T-helper 17 cell (primary cell): ENCODE results near the gene OR5B3. TPM values are rescaled to one million over a fixed set of nuclear protein-coding genes. Genes with fewer than 3 reads are reported as not detected.

Experiments
- ATAC-seq: fragments of 150-1000 bp; cut with Tn5 transposase; 2 replicates; pipeline ENCODE4 v1.10.0; 2021; ENCODE audit warnings: mild to moderate bottlenecking, moderate library complexity
- DNase-seq, 3 donors: peaks; one replicate each; pipeline versions ENCODE4 v3.0.0 to v3.0.0-alpha.2; 2020 to 2021
- H3K9me3 ChIP-seq: one replicate; pipeline ENCODE4 v1.7.0; 2013; ENCODE audit warnings: low read length, mild to moderate bottlenecking; ENCODE audit not compliant: control insufficient read depth, poor library complexity, severe bottlenecking
- H3K27ac Mint-ChIP-seq: one replicate; pipeline ENCODE4 v1.8.0; 2022; ENCODE audit warnings: mild to moderate bottlenecking, moderate library complexity, mixed read lengths
- H3K27me3 Mint-ChIP-seq: one replicate; pipeline ENCODE4 v1.8.0; 2022; ENCODE audit warnings: mixed read lengths
- H3K36me3 Mint-ChIP-seq: one replicate; pipeline ENCODE4 v1.8.0; 2022; ENCODE audit warnings: low read depth, mixed read lengths
- H3K4me1 Mint-ChIP-seq: one replicate; pipeline ENCODE4 v1.8.0; 2022; ENCODE audit warnings: mild to moderate bottlenecking, mixed read lengths
- H3K4me3 Mint-ChIP-seq: one replicate; pipeline ENCODE4 v1.8.0; 2022; ENCODE audit warnings: mild to moderate bottlenecking, moderate library complexity, mixed read lengths
- total RNA-seq, 4 donors: library from RNA in 2 of 4; stranded (reverse) in 2 of 4; gene quantifications; one replicate each; pipeline ENCODE4 v1.2.3 and lab custom pipeline; 2022 to 2026

Gene OR5B3
- total RNA-seq, 2 donors from 2014 or later: not detected

GRCh38 chr11:58391879-58392278 is 14.8 kb downstream of the OR5B3 start:
- H3K4me3 Mint-ChIP-seq: no peak overlapping the region
- peaks cover 3% of the 10 kb centered on the region for H3K36me3 Mint-ChIP-seq
- no peak for DNase-seq
- no peaks in the 10 kb centered on the region for H3K4me1 Mint-ChIP-seq
- H3K27ac Mint-ChIP-seq: no peak overlapping the region
- H3K9me3 ChIP-seq: no peaks in the 10 kb centered on the region
- no peak for ATAC-seq
- peaks cover 18% of the 10 kb centered on the region for H3K27me3 Mint-ChIP-seq

GRCh38 chr11:58390551-58391063 is 16.1 kb downstream of the OR5B3 start:
- no peak overlapping the region for H3K27ac Mint-ChIP-seq
- DNase-seq (no peak), ATAC-seq (no peak)
- no peaks in the 10 kb centered on the region for H3K4me1 Mint-ChIP-seq
- H3K27me3 Mint-ChIP-seq: peaks cover 14% of the 10 kb centered on the region
- H3K9me3 ChIP-seq: no peaks in the 10 kb centered on the region
- H3K4me3 Mint-ChIP-seq: no peak overlapping the region
- peaks cover 3% of the 10 kb centered on the region for H3K36me3 Mint-ChIP-seq

- DNase-seq (no peak), ATAC-seq (no peak)
- H3K36me3 Mint-ChIP-seq: no peaks in the 10 kb centered on the region
- no peaks in the 10 kb centered on the region for H3K4me1 Mint-ChIP-seq
- peaks cover 41% of the 10 kb centered on the region for H3K27me3 Mint-ChIP-seq
- H3K27ac Mint-ChIP-seq: no peak within 1 kb of the TSS
- no peak within 1 kb of the TSS for H3K4me3 Mint-ChIP-seq
- no peaks in the 10 kb centered on the region for H3K9me3 ChIP-seq
Observed at GRCh38 chr11:58358969-58359368, 47.7 kb downstream of the OR5B3 start, which contains the start of gene OR5B17. OR5B17 (minus strand) TSS chr11:58359069; CDS start chr11:58359069, 0 bp downstream.

GRCh38 chr11:58354727-58355126 is 51.9 kb downstream of the OR5B3 start:
- DNase-seq (no peak), ATAC-seq (no peak)
- Mint-ChIP-seq H3K4me1 (no peaks in the 10 kb centered on the region), H3K4me3 (no peak overlapping the region), H3K27me3 (peaks cover 42% of the 10 kb centered on the region), H3K27ac (no peak overlapping the region), H3K36me3 (no peaks in the 10 kb centered on the region)
- H3K9me3 ChIP-seq: no peaks in the 10 kb centered on the region

Other genes starting within 250 kb of the OR5B3 start
- gene OR9Q2, start 217.8 kb downstream of the OR5B3 start, total RNA-seq: not detected
- gene OR1S2, start 202.7 kb downstream of the OR5B3 start, total RNA-seq: not detected
- gene OR1S1, start 194.2 kb downstream of the OR5B3 start, total RNA-seq: not detected
- not detected for gene OR10Q1, start 178.0 kb downstream of the OR5B3 start, total RNA-seq
- not detected for gene OR10W1, start 138.6 kb downstream of the OR5B3 start, total RNA-seq
- gene OR5B17, start 47.8 kb downstream of the OR5B3 start, total RNA-seq: not detected
- not detected for gene OR5B2, start 21.2 kb upstream of the OR5B3 start, total RNA-seq
- under 1 TPM in 1 of 2 donors, not detected in 1; 0.30 TPM for gene OR5B12, start 35.4 kb upstream of the OR5B3 start, total RNA-seq
- gene OR5B21, start 101.2 kb upstream of the OR5B3 start, total RNA-seq: under 1 TPM; 0.32 to 0.50 TPM
- gene LPXN, start 169.0 kb upstream of the OR5B3 start, total RNA-seq: 10 to 100 TPM; 92.8 to 99.8 TPM
- gene ZFP91, start 172.2 kb upstream of the OR5B3 start, total RNA-seq: 10 to 100 TPM; 36.1 to 43.2 TPM
- gene CNTF, start 215.8 kb upstream of the OR5B3 start, total RNA-seq: 1 to 10 TPM; 3.8 to 4.3 TPM